Ishikawa (cell line): ENCODE measurements around the gene PAQR9.

Source experiments
- EP300 ChIP-seq: IDR thresholded peaks from 2 replicates; pipeline ENCODE4 v1.6.1; 2012; ENCODE audit warnings: borderline replicate concordance
- NFIC ChIP-seq: IDR thresholded peaks from 2 replicates; pipeline ENCODE4 v1.6.1; 2012
- RAD21 ChIP-seq: IDR thresholded peaks from 2 replicates; pipeline ENCODE4 v1.6.1; 2012; ENCODE audit warnings: low read depth
- TAF1 ChIP-seq: IDR thresholded peaks from 2 replicates; pipeline ENCODE4 v1.6.1; 2012; ENCODE audit warnings: low read depth, mild to moderate bottlenecking
- TF ChIP-seq, protein P1 (sequence below): IDR thresholded peaks from 2 replicates; pipeline ENCODE4 v1.6.1; 2012
- TF ChIP-seq, protein P2 (sequence below): IDR thresholded peaks from 2 replicates; pipeline ENCODE4 v1.6.1; 2012

DNA sequence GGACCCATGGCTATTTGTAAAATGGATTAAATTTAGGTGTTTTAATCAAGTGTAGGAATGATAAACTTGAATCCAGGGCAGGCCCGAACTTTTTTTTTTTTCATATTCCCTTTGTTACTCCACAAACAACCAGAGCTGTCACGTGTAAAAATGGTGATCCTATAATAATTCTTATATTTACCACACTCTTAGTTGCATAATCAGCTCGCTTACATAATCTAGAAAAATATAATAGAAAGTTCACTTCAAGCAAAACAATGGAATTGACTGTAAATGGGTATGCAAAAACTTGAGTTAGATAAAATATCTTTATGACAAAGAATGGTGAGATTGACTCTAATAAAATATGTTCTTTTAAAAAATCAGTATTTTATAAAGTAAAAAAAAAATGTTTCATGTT, 2.1 kb upstream of the PAQR9 start:
- TF ChIP-seq TAF1 (no peak), RAD21 (no peak), NFIC (no peak), EP300 (no peak)
- TF ChIP-seq, protein P1, sequence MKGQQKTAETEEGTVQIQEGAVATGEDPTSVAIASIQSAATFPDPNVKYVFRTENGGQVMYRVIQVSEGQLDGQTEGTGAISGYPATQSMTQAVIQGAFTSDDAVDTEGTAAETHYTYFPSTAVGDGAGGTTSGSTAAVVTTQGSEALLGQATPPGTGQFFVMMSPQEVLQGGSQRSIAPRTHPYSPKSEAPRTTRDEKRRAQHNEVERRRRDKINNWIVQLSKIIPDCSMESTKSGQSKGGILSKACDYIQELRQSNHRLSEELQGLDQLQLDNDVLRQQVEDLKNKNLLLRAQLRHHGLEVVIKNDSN = no peak
- TF ChIP-seq, protein P2, sequence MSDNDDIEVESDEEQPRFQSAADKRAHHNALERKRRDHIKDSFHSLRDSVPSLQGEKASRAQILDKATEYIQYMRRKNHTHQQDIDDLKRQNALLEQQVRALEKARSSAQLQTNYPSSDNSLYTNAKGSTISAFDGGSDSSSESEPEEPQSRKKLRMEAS = no peak
